HG02623 (cell line): ENCODE data around the gene CSPG4.
"Not testable (repeated sequence)": the region's sequence is repeated elsewhere in the genome, so short reads cannot be mapped to it uniquely, and the experiment has no call there.

ENCODE experiments used
- ATAC-seq: cut with Tn5 transposase; IDR thresholded peaks from one replicate; pipeline ENCODE4 v1.9.1; 2021; ENCODE audit warnings: moderate library complexity; ENCODE audit not compliant: unreplicated experiment

Gene CSPG4

DNA sequence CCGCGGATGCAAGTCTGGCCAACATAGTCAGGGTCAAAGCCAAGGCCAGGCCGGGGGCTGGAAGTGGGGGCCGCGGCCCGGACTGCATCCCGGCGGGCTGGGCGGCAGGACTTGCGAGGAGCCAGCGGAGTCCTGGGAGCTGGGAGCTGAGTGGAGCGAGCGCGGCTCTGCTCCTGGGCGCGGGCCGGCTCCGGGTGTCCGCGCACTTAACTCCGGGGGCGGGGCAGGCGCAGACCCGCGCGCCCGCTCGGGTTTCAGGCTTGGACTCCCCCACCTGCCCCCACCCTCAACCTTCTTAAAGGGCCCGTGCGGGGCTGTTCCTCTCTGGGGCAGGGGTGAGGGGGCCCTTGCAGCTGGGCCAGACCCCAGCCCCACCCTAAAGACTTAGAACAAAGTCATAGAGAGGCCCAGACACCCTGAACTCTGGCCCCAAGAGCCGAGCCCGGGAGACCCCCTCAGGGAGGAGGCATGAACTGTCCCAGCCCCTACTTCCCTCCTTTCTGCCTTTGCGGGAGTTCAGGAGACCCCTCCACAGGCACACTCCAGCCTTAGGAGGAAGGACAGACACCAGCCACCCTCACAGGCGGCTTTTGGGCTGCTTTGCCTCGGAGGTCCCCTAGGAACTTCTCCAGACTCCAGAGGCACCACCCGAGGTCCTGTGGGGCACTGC lies at the start of gene CSPG4:
Gene CSPG4, minus strand, starts transcription at position 181 of the 670 bp plus-strand sequence. Its CDS starts 93 bp downstream, at position 88.
- no peak for ATAC-seq

DNA sequence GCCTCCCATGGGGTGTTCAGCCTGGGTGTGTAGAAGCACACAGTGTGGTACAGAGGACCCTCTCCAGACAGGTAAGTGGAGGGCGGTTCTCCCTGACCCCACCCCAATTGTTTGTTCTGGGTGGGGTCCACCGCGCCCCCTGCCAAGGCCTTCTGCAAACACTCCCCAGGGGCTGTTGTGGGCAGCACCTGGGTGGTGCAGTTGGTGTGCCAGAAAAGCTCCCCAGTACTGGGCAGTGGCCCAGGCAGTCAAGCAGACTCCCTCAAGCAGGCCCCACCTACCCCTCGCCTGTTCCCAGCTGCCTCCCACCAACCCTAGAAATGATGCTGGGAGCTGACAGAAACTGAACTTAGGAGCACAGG lies 49.7 kb upstream of the CSPG4 start:
- ATAC-seq = not testable (repeated sequence)

DNA sequence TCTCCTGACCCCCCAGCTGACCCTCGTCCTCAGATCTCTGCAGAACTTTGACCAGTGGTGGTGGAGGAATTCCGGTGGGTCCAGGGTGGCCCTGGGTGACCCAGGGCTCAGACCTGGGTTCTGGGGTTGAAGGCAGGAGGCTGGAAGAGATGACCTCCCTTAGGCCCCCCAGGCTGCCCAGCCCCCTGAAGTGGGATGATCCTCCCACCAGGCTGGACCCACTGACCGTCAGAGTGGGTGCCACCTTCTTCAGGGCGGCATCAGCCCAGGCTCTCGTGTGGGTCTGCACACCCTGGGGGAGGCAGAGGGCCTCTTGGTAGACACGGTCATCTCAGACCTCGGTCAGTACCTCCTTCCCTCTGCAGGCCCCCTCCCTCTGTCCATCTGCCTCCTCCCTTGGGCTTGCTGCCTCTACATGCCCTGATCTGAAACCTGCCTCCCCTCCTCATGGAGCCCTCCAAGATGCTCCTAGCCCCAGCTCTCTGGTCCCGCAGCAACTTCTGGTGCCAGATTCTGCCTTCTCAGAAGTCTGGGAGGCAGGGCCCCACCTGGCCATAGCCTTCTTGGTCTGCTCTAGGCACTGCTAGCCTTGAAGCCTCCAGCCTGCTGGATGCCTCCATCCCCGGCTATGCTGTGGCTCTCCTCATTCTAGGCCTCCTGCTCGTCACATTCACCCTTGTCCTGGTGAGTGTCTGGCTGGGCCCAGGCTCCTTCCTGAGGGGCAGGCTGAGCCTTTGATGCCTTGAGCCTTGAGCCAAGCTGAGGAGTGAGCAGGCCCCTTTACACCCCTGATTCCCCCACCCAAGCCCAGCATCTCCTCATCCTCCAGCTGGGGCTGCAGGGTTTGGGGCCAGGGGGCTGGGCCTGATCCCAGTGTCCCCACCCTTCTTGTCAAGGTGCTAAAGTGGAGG lies 49.1 kb upstream of the CSPG4 start:
- ATAC-seq = no peak

GRCh38 chr15:75760704-75761435 lies 48.2 kb upstream of the CSPG4 start:
- ATAC-seq = no peak

GRCh38 chr15:75760131-75760520 lies 47.5 kb upstream of the CSPG4 start:
- ATAC-seq = not testable (repeated sequence)

DNA sequence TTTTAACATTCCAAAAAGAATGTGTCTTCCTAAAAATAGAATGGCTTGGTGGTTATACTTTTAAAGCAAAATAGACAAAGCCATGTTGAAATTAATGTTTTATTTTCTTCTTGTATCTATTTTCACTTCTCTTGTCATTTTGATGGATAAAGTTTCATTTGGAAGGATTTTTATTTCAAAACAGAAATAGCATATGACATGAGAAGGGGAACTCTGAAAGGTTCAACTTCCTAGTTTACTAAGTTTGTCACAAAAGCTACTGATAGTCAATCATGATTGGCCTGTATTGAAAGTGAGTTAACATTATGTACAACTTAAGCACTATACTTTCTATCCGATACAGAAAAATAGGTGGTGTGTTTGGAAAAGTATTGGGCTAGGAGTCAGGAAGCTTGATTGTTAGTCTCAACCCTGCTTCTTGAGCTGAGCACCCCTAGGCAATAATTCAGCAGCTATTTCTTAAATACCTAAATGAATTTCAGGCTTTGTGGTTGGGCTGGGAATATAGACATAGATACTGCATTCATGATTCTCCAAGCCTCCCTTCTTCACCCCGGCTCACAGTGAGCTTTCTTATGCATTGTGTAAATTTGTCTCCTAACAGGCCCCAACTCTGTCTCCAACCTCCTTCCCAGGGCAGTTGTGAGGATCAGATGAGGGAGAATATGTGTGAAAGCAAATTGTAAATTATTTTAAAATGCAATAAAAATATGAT lies 46.9 kb upstream of the CSPG4 start:
- no peak for ATAC-seq

DNA sequence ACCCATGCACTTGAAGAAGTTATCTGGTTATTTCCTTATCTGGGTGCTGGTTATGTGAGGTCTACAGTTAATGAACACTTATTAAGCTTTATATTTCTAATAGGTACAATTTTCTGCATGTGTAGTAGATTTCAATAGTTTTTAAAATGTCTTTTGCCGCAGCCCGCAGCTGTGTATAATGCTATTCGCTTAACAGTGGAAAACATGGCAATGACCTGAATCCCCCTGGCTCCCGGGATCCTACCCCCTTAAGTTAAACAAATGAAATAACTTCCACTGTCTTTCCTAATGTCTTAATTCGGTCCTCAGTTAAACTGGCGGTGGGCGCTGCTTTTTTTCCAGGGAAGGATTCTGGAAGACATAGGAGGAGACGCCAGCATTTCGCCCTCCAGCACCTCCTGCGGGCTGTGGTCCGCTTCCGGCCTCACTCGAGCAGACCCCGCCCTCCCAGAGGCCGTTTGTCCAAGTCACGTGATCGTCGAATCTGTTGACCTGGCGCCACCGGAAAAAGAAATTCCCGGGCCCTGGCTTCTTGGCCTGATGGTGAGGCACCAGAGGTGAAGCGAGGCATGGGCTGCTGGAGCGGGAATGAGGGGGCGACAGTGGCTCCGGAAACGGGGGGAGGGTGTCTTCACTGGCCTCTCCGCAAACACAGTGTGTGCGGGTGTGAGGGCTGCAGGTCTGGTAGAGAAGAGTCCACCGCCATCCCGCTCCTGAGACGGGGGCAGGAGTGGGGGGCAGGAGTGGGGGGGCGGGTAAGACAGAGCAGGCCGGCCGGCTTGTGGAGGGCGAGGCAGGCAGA lies 45.6 kb upstream of the CSPG4 start:
- no peak for ATAC-seq

- not testable (repeated sequence) for ATAC-seq
These were observed 42.2 kb upstream of the CSPG4 start for GRCh38 chr15:75754871-75755270.

DNA sequence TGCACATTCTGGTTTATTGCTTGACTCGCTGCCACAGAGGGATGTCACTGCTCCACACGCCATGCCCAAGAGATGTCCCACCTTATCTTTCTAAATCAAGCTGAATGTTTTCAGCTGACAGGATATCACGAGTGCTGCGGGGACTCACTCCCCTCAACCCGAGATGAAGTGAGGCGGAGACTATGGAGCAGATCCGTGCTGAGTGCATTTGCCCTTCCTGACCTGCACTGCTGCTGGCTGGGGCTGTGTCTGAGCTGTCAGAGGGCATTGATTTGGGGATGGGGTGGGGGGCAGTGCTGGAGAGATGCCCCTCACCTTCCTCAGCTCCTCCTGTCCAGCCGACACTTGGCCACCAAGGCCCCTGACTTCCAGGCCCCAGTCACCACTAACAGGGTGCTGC lies 40.5 kb upstream of the CSPG4 start:
- no peak for ATAC-seq

- ATAC-seq = no peak
These were observed 39.2 kb upstream of the CSPG4 start for GRCh38 chr15:75751891-75752290.

DNA sequence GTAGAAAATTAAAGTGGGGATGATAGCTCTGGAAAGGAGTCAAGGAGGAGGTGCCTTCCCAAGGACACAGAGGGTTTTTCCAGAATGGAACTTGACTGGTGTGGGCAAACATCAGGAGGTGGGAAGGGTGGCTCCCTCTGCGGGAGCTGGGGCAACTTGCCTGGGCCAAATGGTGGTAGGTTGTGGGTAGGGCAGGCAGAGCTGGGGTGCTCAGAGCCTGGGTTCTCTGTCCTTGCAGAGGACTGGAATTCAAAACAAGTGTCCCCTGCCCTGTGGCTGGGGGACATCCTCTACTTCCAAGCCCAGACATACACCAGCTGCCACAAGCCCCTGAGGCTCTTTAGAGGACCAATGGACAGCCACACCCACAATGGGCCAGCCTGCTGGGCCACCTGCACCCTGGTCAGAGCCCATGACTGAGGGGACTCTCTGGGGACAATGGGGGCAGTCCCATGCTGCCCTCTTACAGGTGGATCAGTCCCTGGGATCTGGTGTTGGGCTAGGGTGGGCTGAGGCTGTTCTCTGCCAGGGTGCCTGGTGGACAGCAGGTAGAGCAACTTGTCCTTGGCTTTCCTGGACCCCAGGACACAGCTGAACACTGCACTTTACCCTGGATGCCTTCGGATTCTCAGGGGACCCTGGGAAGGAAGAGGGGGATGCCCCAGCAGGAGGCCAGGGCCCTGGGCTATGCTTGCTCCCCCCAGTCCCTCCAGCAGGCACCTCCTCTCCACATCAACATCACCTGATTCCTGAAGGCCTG lies 38.6 kb upstream of the CSPG4 start:
- no peak for ATAC-seq

- ATAC-seq = no peak
These were observed 37.8 kb upstream of the CSPG4 start for GRCh38 chr15:75750261-75751050.

DNA sequence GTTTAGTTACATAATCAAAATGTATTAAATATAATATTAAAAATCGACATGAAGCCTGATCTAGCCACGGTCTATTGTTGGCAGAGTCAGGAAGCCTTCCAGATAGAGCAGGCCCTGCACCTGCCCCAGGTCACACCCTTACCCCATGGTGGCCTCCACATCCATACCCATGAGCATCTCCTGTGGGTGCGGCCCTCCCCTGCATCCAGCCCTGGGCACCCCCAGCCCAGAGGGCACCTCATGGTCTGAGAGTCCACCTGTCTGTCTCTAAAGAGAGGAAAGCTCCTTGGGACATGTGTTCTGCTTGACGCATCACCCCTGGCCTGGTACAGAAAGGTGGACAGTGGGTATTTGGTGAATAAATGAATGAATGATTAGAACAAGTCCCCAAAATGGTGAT lies 37.2 kb upstream of the CSPG4 start:
- ATAC-seq = no peak

GRCh38 chr15:75748882-75749281 lies 36.2 kb upstream of the CSPG4 start:
- not testable (repeated sequence) for ATAC-seq

- not testable (repeated sequence) for ATAC-seq
These were observed 34.5 kb upstream of the CSPG4 start for GRCh38 chr15:75747121-75747520.

DNA sequence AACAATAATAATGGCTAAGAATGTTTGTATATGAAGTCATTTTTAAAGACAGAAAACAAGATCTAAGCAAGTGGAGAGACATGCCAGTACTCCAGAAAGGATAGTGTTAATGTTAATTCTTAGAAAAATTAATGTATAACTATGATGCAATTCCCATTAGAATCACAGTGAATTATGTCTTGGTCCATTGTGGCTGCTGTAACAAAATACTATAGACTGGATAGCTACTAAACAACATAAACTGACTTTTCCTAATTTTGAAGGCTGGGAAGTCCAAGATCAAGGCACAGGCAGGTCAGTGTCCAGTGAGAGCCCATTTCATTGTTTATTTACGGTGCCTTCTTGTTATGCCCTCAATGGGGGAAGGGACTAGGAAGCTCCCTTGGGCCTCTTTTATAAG lies 32.7 kb upstream of the CSPG4 start:
- ATAC-seq = no peak

DNA sequence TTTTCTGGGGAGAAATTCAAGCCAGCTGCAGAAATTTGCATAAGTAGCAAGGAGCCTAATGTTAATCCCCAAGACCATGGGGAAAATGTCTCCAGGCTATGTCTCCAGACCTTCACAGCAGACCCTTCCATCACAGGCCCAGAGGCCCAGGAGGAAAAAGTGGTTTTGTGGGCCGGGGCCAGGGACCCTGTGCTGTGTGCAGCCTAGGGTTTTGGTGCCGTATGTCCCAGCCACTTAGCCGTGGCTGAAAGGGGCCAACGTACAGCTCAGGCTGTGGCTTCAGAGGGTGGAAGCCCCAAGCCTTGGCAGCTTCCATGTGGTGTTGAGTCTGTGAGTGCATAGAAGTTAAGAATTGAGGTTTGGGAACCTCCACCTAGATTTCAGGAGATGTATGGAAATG lies 29.7 kb upstream of the CSPG4 start:
- ATAC-seq = not testable (repeated sequence)

- no peak for ATAC-seq
These were observed 27.1 kb upstream of the CSPG4 start for GRCh38 chr15:75739791-75740190.
